ENCODE results near the gene MFAP2. TPM values are rescaled to one million over a fixed set of nuclear protein-coding genes. Genes with fewer than 3 reads are reported as not detected.

Gene MFAP2
- total RNA-seq, 4 donors from 2014 or later: 22.3 to 70.3 (median 44.6) TPM

DNA sequence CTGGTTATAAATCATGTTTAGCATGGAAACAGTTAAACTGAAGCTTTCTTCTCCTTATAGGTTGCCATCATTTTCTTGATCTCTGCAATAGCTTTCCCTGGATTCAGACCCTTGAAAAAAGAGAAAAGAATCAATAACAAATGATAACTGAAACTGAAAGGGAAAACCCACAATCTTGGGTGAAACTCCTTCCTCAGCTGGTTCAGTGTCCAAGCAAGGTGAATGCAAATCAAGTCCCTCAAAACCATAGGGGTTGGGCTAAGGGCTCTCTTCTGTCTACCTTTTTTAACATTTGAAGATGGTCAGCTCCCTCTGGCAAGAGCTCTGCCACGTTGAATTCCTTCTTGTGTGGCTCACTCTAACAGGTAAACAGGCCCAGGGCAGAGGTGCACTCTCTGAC lies 38.4 kb upstream of the MFAP2 start:
- H3K27ac ChIP-seq: no peak overlapping the region
- no peaks in the 10 kb centered on the region for H3K27me3 ChIP-seq
- H3K4me1 ChIP-seq: no peaks in the 10 kb centered on the region
- no peaks in the 10 kb centered on the region for H3K9me3 ChIP-seq
- no peaks in the 10 kb centered on the region for H3K36me3 ChIP-seq
- no peak for DNase-seq
- intact Hi-C loops (cut with DNase I; ENCODE audit: low total_unique reads): no loop called here
- TF ChIP-seq, protein P1, sequence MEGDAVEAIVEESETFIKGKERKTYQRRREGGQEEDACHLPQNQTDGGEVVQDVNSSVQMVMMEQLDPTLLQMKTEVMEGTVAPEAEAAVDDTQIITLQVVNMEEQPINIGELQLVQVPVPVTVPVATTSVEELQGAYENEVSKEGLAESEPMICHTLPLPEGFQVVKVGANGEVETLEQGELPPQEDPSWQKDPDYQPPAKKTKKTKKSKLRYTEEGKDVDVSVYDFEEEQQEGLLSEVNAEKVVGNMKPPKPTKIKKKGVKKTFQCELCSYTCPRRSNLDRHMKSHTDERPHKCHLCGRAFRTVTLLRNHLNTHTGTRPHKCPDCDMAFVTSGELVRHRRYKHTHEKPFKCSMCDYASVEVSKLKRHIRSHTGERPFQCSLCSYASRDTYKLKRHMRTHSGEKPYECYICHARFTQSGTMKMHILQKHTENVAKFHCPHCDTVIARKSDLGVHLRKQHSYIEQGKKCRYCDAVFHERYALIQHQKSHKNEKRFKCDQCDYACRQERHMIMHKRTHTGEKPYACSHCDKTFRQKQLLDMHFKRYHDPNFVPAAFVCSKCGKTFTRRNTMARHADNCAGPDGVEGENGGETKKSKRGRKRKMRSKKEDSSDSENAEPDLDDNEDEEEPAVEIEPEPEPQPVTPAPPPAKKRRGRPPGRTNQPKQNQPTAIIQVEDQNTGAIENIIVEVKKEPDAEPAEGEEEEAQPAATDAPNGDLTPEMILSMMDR (IDR thresholded peaks at IDR 0.05): no peak
- no peak for TF ChIP-seq POLR2A (IDR thresholded peaks at IDR 0.05)
- H3K4me3 ChIP-seq: no peak overlapping the region

DNA sequence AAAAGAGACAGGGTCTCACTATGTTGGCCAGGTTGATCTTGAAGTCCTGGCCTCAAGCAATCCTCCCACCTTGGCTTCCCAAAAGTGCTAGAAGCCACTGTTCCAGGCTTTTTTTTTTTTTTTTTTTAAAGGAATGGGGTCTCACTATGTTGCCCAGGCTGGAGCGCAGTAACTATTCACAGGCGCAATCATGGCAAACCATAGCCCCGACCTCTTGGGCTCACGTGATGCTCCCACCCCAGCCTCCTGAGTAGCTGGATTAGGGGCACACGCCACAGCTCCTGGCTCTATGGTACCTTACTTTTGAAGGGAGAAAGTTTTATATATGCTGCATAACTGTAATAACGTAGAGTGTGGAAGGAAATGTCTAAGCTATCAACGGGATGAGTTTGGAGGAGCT lies 37.0 kb upstream of the MFAP2 start:
- no peaks in the 10 kb centered on the region for H3K36me3 ChIP-seq
- no peak for DNase-seq

DNA sequence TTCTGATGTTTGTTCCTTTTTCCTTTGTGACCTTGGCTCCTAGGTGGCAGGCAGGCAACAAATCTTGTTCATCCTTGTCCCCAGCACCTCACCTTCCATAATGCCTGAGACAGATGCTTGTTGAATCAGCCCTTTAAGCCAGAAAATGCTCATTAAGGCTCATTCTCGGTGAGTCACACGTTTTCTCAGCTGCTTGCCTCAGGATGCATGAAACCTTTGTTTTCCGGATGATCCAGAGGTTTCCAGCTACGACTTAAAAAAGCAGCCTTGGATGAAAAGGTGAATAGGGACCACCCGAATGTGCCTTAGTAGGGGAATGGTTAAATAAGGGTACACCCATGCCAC lies 35.9 kb upstream of the MFAP2 start:
- intact Hi-C loops (cut with DNase I; ENCODE audit: low total_unique reads): no loop called here
- Histone ChIP-seq H3K36me3 (no peaks in the 10 kb centered on the region), H3K27me3 (no peaks in the 10 kb centered on the region), H3K4me3 (no peak overlapping the region), H3K4me1 (peaks cover 0 to 9% of the 10 kb centered on the region in 2 donors), H3K27ac (no peak overlapping the region), H3K9me3 (no peaks in the 10 kb centered on the region)
- no peak for DNase-seq
- no peak for TF ChIP-seq POLR2A (IDR thresholded peaks at IDR 0.05)
- TF ChIP-seq, protein P1 (IDR thresholded peaks at IDR 0.05): no peak

More for the DNA sequence above, 37.0 kb upstream of the MFAP2 start:
- Histone ChIP-seq H3K27ac (no peak overlapping the region), H3K27me3 (no peaks in the 10 kb centered on the region), H3K9me3 (no peaks in the 10 kb centered on the region), H3K4me3 (no peak overlapping the region), H3K4me1 (peaks cover 0 to under 1% of the 10 kb centered on the region in 2 donors)
- intact Hi-C loops (cut with DNase I; ENCODE audit: low total_unique reads): no loop called here
- TF ChIP-seq POLR2A (IDR thresholded peaks at IDR 0.05): no peak
- TF ChIP-seq, protein P1 (IDR thresholded peaks at IDR 0.05): no peak

DNA sequence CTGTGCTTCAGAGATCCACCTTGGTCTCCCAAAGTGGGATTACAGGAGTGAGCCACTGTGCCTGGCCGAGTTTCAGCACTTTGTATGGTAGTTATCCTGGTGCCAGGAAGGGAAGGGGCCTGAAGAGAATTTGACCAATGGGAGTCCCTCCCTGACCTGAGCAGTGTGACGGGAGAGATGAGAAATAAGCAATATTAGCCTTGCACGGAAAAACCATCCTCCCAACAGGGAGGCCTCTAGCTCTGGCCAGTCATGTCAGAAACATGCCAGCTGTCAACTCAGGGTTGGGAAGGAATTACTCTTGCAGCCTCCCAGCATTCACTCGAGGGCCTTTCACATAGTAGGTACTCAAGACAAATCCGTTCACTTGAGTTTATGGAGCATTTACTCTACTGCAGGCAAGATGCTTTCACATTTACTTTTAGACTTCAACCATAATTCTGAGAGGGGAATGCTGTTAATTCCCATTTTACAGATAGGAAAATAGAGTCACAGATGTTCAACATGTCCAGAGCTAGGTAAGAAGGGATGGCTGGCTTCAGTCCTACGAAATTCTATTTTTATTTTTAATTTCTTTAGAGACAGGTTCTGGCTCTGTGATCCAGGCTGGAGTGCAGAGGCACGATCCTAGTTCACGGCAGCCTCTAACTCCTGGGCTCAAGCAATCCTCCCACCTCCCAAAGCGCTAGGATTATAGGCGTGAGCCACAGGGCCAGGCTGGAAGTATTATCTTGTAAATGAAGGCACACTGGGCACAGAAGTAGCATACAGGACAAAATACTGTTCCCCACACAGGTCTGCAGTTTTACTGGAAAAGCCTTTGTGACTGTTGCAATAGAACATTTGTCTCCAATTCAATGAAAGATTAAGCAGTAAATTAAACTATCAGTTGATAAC lies 34.5 kb upstream of the MFAP2 start:
- intact Hi-C loops (cut with DNase I; ENCODE audit: low total_unique reads): no loop called here
- TF ChIP-seq POLR2A (IDR thresholded peaks at IDR 0.05): no peak
- TF ChIP-seq, protein P1 (IDR thresholded peaks at IDR 0.05): no peak
- no peak for DNase-seq
- no peak overlapping the region for H3K27ac ChIP-seq
- H3K27me3 ChIP-seq: no peaks in the 10 kb centered on the region
- H3K4me3 ChIP-seq: no peak overlapping the region
- no peaks in the 10 kb centered on the region for H3K36me3 ChIP-seq
- peaks cover 0 to 18% of the 10 kb centered on the region in 2 donors for H3K4me1 ChIP-seq
- H3K9me3 ChIP-seq: no peaks in the 10 kb centered on the region

DNA sequence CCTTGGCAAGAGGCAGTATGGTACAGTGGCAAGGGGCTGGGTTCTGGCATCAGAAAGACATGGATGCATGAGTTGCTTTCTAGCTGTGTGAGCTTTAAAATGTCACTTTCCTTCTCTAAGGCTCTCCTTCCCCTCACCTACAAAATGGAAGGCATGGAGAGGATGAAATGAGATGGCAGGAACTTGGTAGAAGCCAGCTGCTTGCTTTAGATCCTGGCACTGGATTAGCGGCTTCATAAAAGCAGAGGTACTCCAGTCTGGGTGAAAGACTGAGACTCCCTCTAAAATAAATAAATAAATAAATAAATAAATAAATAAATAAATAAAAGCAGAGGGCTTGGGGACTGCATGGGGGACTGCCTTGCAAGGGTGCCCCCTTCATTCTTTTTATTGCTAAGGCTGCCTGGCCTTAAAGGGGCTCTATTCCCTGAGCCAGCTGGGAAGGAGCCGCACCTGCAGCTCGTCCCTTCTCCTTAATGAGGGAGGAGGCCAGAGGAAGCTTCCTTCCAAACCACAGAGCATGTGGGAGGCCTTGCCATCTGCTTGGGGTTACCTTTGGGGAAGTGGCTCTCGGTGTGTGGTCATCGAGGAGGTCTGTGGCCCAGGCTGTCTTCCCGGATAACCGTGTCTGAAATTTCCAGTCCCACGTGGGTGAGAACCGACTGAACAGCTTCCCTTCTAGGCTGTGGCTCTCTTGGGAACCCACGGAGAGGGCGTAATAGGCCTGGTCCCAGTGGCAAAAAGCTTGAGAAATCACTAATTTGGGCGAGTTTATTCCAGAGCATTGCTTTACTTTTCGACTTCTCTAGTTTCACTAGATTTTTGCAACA lies 33.3 kb upstream of the MFAP2 start:
- Histone ChIP-seq H3K27me3 (no peaks in the 10 kb centered on the region), H3K36me3 (no peaks in the 10 kb centered on the region), H3K4me3 (no peak overlapping the region), H3K9me3 (no peaks in the 10 kb centered on the region), H3K4me1 (peaks cover 0 to 18% of the 10 kb centered on the region in 2 donors), H3K27ac (no peak overlapping the region)
- DNase-seq: peak in 1 of 2 donors; percentile 5
- TF ChIP-seq, protein P1 (IDR thresholded peaks at IDR 0.05): no peak
- TF ChIP-seq POLR2A (IDR thresholded peaks at IDR 0.05): no peak
- intact Hi-C loops (cut with DNase I; ENCODE audit: low total_unique reads): no loop called here
